ENCODE data around the gene CD72.

CD72 gene

DNA sequence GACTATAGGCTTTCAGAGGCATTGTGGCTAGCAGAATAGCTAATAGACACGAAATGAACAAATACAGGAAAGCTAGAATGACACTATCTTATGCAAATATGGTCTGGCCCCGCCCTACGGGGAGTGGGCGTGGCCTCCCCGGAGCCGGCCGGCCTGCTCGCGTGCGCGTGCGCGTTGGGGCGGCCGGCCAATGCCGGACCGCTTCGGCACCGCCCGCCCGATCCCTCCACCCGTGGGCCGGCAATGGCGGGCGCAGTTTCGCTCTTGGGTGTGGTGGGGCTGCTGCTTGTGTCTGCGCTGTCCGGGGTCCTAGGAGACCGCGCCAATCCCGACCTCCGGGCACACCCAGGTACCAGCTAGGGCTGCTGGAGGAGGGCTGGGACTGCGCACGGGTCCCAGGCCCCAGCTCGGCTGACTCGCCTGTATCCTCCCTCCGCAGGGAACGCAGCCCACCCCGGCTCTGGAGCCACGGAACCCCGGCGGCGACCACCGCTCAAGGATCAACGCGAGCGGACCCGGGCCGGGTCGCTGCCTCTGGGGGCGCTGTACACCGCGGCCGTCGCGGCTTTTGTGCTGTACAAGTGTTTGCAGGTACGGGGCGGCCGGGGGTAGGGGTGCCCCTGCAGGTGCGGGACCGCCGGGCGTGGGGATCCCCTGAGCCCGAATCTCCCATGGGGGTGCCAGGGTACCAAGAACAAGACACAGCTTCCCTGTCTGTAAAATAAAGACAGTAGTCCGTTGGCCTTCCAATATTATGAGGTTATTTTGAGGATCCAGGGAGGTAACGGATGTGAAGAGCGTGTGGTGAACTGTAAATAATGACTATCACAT lies 40.1 kb upstream of the CD72 start, which contains the start of gene CCDC107:
CCDC107 (plus strand) TSS at position 156 of the 831 bp plus-strand sequence; CDS start at position 244, 88 bp downstream.
- no peaks in the 10 kb centered on the region for H3K9me3 ChIP-seq (ENCODE audit: control insufficient read depth, insufficient read depth, low read length)
- peaks cover 8% of the 10 kb centered on the region for H3K27me3 ChIP-seq (ENCODE audit: control insufficient read depth, insufficient read depth, low read length)
- H3K36me3 ChIP-seq (ENCODE audit: control insufficient read depth, insufficient read depth, low read length), result peaks cover 26% of the 10 kb centered on the region
- no peaks in the 10 kb centered on the region for H3K4me1 ChIP-seq (ENCODE audit: control insufficient read depth, insufficient read depth, low read length)
- peak within 1 kb of the TSS; percentile 97 for H3K9ac ChIP-seq (ENCODE audit: low read depth, low read length)
- peak within 1 kb of the TSS; percentile 84 for H3K4me3 ChIP-seq (ENCODE audit: low read depth, low read length)

DNA sequence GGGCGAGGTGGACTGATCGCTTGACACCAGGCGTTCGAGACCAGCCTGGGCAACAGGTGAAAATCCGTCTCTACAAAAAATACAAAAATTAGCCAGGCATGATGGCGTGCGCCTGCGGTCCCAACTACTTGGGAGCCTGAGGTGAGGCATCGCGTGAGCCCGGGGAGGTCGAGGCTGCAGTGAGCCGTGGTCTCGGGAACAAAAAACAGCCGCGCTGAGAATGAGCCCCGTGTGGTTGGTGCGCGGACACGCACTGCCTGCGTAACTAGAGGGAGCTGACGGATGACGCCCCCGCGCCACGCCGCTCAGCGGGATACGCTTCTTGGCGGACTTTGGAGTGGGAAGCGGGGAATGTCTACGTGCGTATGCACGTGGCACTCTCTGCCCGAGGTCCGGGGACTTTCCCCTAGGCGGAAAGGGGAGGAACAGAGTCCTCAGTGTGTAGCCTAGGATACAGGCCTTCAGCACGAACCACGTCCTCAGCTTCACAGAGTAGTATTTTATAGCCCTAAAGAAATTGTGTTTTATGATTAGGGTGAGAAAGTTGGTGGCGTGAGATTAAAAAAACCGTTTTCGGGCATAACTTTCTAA lies 39.4 kb upstream of the CD72 start, which contains the start of gene RMRP:
RMRP (minus strand) TSS at position 474 of the 591 bp plus-strand sequence.
- Histone ChIP-seq H3K36me3 (ENCODE audit: control insufficient read depth, insufficient read depth, low read length) (peaks cover 19% of the 10 kb centered on the region), H3K4me3 (ENCODE audit: low read depth, low read length) (peak within 1 kb of the TSS; percentile 84), H3K4me1 (ENCODE audit: control insufficient read depth, insufficient read depth, low read length) (no peaks in the 10 kb centered on the region)

DNA sequence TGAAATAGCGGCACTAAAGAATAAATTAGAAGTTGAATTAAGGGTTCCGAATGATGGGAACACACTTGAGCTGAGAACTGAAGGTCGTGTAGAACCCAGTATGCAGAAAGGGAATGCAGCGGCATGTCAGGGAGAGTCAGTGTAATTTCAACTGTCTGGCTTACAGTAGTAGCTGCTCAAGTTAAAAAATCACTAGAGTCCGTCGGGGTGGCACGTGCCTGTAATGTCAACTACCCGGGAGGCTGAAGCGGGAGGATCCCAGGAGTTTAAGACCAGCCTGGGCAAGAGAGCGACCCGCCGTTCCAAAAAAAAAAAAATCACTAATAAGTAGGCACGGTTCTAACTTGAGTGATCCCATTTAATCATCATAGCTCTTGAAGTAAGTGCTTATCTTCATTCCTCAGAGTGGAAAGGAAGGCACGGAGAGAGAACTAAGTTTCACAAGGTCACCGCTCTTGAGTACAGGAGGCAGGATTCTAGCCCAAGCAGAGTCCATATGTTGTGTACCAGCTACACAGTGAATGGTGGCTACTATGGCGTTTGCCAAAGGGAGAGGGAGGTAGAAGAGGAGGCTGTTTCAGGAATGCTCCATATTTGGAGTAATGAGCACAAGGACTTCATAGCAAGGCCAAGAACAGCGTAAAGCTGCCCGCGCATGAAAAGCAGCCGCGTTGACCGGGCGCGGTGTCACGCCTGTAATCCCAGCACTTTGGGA lies 38.8 kb upstream of the CD72 start:
- H3K4me1 ChIP-seq (ENCODE audit: control insufficient read depth, insufficient read depth, low read length), result no peaks in the 10 kb centered on the region
- H3K4me3 ChIP-seq (ENCODE audit: low read depth, low read length), result peak overlapping the region; percentile 84
- H3K27me3 ChIP-seq (ENCODE audit: control insufficient read depth, insufficient read depth, low read length), result peaks cover 8% of the 10 kb centered on the region
- H3K9me3 ChIP-seq (ENCODE audit: control insufficient read depth, insufficient read depth, low read length), result no peaks in the 10 kb centered on the region
- peaks cover 13% of the 10 kb centered on the region for H3K36me3 ChIP-seq (ENCODE audit: control insufficient read depth, insufficient read depth, low read length)
- H3K9ac ChIP-seq (ENCODE audit: low read depth, low read length), result peak overlapping the region; percentile 4

More for the DNA sequence above, 39.4 kb upstream of the CD72 start, which contains the start of gene RMRP:
- Histone ChIP-seq H3K9ac (ENCODE audit: low read depth, low read length) (peak within 1 kb of the TSS; percentile 97), H3K9me3 (ENCODE audit: control insufficient read depth, insufficient read depth, low read length) (no peaks in the 10 kb centered on the region), H3K27me3 (ENCODE audit: control insufficient read depth, insufficient read depth, low read length) (peaks cover 8% of the 10 kb centered on the region)

DNA sequence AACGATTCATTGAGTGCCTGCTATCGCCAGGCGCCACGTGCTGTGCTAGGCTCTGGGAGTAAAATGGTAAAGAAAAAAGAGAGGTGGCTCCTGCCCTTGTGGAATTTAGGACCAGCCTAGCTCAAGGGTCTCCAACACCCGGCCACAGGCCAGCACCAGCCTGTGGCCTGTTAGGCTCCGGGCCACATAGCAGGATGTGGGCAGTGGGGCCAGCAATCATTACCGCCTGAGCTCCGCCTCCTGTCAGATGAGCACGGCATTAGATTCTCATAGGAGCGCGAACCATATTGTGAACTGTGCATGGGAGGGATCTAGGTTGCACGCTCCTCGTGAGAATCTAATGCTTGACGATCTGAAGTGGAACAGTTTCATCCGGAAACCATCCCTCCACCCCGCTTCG lies 38.1 kb upstream of the CD72 start:
- H3K9ac ChIP-seq (ENCODE audit: low read depth, low read length), result no peak overlapping the region
- peaks cover 10% of the 10 kb centered on the region for H3K36me3 ChIP-seq (ENCODE audit: control insufficient read depth, insufficient read depth, low read length)
- peaks cover 8% of the 10 kb centered on the region for H3K27me3 ChIP-seq (ENCODE audit: control insufficient read depth, insufficient read depth, low read length)
- no peak overlapping the region for H3K4me3 ChIP-seq (ENCODE audit: low read depth, low read length)
- H3K9me3 ChIP-seq (ENCODE audit: control insufficient read depth, insufficient read depth, low read length), result no peaks in the 10 kb centered on the region
- peaks cover under 1% of the 10 kb centered on the region for H3K4me1 ChIP-seq (ENCODE audit: control insufficient read depth, insufficient read depth, low read length)

DNA sequence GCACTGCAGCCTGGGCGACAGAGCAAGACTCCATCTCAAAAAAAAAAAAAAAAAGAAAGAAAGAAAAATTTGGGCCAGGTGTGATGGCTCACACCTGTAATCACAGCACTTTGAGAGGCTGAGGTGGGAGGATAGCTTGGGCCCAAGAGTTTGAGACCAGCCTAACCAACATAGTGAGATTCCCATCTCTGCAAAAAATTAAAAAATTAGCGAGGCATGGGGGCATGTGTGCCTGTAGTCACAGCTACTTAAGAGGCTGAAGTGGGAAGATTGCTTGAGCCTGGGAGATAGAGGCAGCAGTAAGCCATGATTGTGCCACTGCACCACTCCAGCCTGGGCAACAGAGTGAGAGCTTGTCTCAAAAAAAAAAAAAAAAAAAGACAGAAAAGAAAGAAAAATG lies 35.4 kb upstream of the CD72 start:
- Histone ChIP-seq H3K27me3 (ENCODE audit: control insufficient read depth, insufficient read depth, low read length) (peaks cover 8% of the 10 kb centered on the region), H3K36me3 (ENCODE audit: control insufficient read depth, insufficient read depth, low read length) (no peaks in the 10 kb centered on the region), H3K4me3 (ENCODE audit: low read depth, low read length) (no peak overlapping the region), H3K9me3 (ENCODE audit: control insufficient read depth, insufficient read depth, low read length) (no peaks in the 10 kb centered on the region), H3K4me1 (ENCODE audit: control insufficient read depth, insufficient read depth, low read length) (peaks cover 12% of the 10 kb centered on the region), H3K9ac (ENCODE audit: low read depth, low read length) (no peak overlapping the region)

DNA sequence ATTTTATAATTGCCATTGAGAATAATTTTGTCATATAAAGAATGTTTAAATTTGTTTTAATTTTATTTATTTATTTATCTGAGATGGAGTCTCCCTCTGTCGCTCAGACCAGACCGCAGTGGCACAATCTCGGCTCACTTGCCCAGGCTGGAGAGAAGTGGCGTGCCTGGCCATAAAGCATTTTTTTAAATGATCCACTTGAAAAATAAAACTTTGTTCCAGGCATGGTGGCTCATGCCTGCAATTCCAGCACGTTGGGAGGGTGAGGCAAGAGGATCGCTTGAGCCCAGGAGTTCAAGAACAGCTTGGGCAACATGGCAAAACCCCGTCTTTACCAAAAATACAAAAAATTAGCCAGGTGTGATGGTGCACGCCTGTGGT lies 34.6 kb upstream of the CD72 start:
- Histone ChIP-seq H3K36me3 (ENCODE audit: control insufficient read depth, insufficient read depth, low read length) (no peaks in the 10 kb centered on the region), H3K9ac (ENCODE audit: low read depth, low read length) (no peak overlapping the region), H3K4me3 (ENCODE audit: low read depth, low read length) (no peak overlapping the region), H3K9me3 (ENCODE audit: control insufficient read depth, insufficient read depth, low read length) (no peaks in the 10 kb centered on the region), H3K4me1 (ENCODE audit: control insufficient read depth, insufficient read depth, low read length) (peaks cover 15% of the 10 kb centered on the region), H3K27me3 (ENCODE audit: control insufficient read depth, insufficient read depth, low read length) (peaks cover 10% of the 10 kb centered on the region)

DNA sequence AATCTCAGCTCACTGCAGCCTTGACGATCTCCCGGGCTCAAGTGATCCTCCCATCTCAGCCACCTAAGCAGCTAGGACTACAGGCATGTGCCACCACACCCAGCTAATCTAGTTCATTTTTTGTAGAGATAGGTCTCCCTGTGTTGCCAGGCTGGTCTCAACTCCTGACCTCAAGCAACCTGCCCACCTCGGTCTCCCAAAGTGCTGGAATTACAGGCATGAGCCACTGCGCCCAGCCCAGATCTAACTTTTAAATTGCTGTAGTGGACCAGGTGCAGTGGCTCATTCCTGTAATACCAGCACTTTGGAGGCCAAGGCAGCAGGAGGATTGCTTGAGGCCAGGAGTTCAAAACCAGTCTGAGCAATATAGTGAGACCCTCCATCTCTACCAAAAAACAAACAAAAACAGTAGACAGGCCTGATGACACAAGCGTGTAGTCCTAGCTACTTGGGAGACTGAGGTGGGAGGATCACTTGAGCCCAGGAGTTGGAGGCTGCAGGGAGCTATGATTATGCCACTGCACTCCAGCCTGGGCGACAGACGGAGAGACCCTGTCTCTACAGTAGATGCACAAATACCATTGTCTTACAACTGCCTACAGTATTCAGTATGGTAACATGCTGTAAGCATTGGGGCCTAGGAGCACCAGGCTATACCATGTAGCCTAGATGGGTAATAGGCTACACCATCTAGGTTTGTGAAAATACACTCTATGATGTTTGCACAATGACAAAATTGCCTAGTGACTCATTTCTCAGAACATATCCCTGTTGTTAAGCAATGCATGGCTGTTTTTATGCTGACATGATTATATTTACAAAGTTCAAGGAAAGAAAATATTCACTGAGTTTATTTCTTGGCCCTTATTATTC lies 34.0 kb upstream of the CD72 start:
- H3K27me3 ChIP-seq (ENCODE audit: control insufficient read depth, insufficient read depth, low read length), result peaks cover 10% of the 10 kb centered on the region
- peaks cover 16% of the 10 kb centered on the region for H3K4me1 ChIP-seq (ENCODE audit: control insufficient read depth, insufficient read depth, low read length)
- H3K36me3 ChIP-seq (ENCODE audit: control insufficient read depth, insufficient read depth, low read length), result no peaks in the 10 kb centered on the region
- H3K9ac ChIP-seq (ENCODE audit: low read depth, low read length), result no peak overlapping the region
- no peaks in the 10 kb centered on the region for H3K9me3 ChIP-seq (ENCODE audit: control insufficient read depth, insufficient read depth, low read length)
- no peak overlapping the region for H3K4me3 ChIP-seq (ENCODE audit: low read depth, low read length)

DNA sequence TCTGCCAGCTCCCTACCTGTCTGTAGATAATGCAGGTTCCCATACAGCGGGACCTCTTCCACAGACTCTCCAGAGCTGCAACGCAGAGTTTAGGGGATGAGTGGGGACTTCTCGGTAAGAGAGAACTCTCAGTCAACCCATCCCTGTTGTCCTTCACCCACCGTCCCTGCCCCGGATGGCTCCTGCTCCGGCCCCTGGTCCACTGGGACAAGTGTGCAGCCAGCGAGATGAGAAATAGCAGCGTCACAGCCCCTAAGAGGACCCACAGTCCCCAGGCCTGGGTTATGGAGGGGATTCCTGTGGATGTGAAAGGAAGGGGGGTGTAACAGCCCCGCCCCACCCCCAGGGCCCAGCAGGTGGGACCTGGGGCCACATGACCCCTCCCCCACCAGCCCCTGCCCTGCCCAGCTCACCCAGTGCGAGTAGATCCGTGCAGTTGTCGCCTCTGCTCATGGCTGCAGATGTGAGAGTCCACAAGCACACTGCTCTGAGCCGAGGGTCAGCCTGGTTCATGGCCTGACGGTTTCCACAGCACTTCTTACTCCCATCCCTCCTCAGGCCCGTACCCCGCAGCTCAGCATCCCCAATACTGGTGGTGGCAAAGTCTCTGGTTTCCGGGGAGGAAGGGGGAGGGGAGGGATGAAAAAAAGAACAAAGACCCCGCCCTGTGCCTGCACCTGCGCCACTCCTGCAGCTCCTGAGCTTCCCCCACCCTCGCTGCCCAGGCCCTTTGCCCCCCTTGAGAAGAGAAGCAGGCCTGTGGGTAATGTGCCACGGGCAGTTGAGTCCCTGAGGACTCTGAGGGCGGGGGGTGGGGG lies 32.3 kb upstream of the CD72 start, which contains the start of gene SIT1:
SIT1 (minus strand) TSS at position 591 of the 818 bp plus-strand sequence; CDS start at position 513, 78 bp downstream.
- H3K4me3 ChIP-seq (ENCODE audit: low read depth, low read length), result peak within 1 kb of the TSS; percentile 33
- peaks cover 2% of the 10 kb centered on the region for H3K27me3 ChIP-seq (ENCODE audit: control insufficient read depth, insufficient read depth, low read length)
- H3K9ac ChIP-seq (ENCODE audit: low read depth, low read length), result no peak within 1 kb of the TSS
- no peaks in the 10 kb centered on the region for H3K9me3 ChIP-seq (ENCODE audit: control insufficient read depth, insufficient read depth, low read length)
- H3K4me1 ChIP-seq (ENCODE audit: control insufficient read depth, insufficient read depth, low read length), result peaks cover 16% of the 10 kb centered on the region
- H3K36me3 ChIP-seq (ENCODE audit: control insufficient read depth, insufficient read depth, low read length), result no peaks in the 10 kb centered on the region

DNA sequence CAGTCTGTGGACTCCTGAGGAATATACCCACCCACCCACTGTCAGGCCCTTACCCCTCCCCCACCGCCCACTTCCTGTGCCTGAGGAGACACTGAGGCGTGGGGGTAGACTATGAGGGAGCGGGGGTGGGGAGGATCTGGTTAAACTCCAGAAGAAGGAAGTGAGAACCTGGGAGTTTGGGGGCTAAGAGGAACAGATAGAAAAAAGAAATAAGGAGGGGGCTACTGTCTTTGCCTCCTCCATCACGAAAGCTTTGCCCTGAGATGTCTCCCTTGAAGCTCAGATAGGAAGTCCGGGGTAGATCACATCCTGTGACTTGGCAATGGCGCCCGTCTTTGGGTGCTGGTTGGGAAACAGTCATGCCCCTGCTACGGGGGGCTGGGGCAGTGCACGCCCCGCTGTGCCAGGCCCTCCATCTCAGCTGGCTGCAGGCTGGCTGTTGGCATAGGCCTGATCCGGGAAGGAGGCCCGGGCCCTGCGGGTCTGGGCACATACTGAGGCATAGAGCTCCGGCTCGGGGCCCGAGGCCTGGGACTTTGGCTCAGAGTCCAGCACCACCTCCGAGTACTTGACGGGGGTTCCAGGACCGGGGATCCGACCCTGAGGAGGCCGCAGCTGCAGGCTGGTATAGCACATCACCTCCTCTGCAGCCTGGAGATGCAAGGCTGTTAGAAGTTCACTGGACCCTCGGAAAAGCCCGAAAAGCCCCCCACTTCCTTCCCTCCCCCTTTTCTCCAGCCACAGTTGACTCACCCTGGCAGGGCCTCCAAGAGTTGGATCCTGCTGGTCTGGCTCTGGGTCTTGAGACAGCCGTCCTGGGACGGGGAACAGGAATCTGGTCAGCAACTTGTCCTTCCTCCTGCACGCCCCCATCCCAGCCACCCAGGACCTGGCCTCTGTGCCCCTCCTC lies 31.5 kb upstream of the CD72 start:
- peaks cover 2% of the 10 kb centered on the region for H3K27me3 ChIP-seq (ENCODE audit: control insufficient read depth, insufficient read depth, low read length)
- no peaks in the 10 kb centered on the region for H3K36me3 ChIP-seq (ENCODE audit: control insufficient read depth, insufficient read depth, low read length)
- H3K9me3 ChIP-seq (ENCODE audit: control insufficient read depth, insufficient read depth, low read length), result no peaks in the 10 kb centered on the region
- H3K4me3 ChIP-seq (ENCODE audit: low read depth, low read length), result no peak overlapping the region
- peaks cover 16% of the 10 kb centered on the region for H3K4me1 ChIP-seq (ENCODE audit: control insufficient read depth, insufficient read depth, low read length)
- H3K9ac ChIP-seq (ENCODE audit: low read depth, low read length), result no peak overlapping the region

Measured in iPS-15b (cell line).